ENCODE results near the gene PPIL6.

- no peak for TF ChIP-seq EZH2 (IDR thresholded peaks at IDR 0.05; ENCODE audit: low read length)
- TF ChIP-seq CTCF (optimal IDR thresholded peaks at IDR 0.05 in 1 of 3, IDR thresholded peaks at IDR 0.05 in 1 of 3, conservative IDR thresholded peaks at IDR 0.05 in 1 of 3; ENCODE audit: extremely low read depth in 1 of 3, insufficient read depth in 2 of 3, low read length in 3 of 3) = no peak
These were observed 68.3 kb downstream of the PPIL6 start for GRCh38 chr6:109372130-109372529.
